Measurements from ENCODE around the gene CYP2D6. TPM values are rescaled to one million over a fixed set of nuclear protein-coding genes. Genes with fewer than 3 reads are reported as not detected.
A peak's percentile ranks its signal among the peaks of the same experiment; 100 is the strongest.

CYP2D6 gene
- total and polyA plus RNA-seq, 10 of the 15 experiments (the other 5 are each of a cell fraction or from before 2014, with no cell fraction given), result 0.08 to 1.4 (median 0.39) TPM

DNA sequence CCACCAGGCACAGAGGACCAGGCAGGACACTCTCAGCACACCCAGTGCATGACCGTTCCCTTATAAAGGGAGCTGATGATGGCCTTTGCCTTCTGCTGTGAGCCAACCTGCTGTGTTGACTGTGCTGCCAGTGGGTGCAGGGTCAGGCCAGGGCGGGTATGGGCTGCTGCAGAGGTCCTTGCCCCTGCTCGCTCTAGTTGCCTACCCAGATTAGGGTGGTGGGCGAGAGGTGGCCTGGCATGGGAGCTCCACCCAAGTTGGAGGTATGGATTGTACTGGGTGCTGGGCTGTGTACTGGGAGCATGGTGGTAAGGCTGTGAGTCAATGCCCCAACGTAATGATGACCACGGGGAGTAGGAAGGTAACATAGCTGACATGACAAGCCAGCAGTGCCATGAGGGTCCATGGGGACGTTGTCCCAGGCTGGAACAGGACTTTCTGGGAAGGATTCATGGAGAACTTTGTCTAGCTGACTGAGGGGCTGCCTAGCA lies 24.5 kb upstream of the CYP2D6 start:
- SMC1A ChIA-PET (ENCODE audit: uncharacterized antibody, unreplicated experiment), result interaction anchor here (1.0 kb wide), 1 partner anchor 64 kb away, joined by 4 read pairs; no protein-coding TSS in a partner anchor
- no peaks in the 10 kb centered on the region for H3K79me2 ChIP-seq (ENCODE audit: control insufficient read depth, insufficient read depth, low read length)
- H3K4me3 ChIP-seq, result no peak overlapping the region
- H2AFZ ChIP-seq (ENCODE audit: control insufficient read depth, low read depth, low read length), result no peak overlapping the region
- in situ Hi-C loops (cut with MboI) (no loop called here), intact Hi-C loops (cut with micrococcal nuclease; ENCODE audit: unreplicated experiment) (no loop called here)
- FAIRE-seq, result no peak
- WGBS (ENCODE audit: insufficient coverage, insufficient replicate concordance, low lambda C conversion rate, missing lambda C conversion rate), result 91% methylated on average over 7 of the region's 7 CpGs
- no peak overlapping the region for H3K9ac ChIP-seq (ENCODE audit: control insufficient read depth, insufficient read depth, low read length)
- peaks cover 2 to 7% of the 10 kb centered on the region in 2 experiments; a peak in 3 of 4 replicates for H3K36me3 ChIP-seq (ENCODE audit: control insufficient read depth in 2 of 2, insufficient read depth in 2 of 2, low read length in 1 of 2)
- CTCF ChIA-PET, result interaction anchor here (0.9 kb wide), 1 partner anchor 282 kb away, joined by 4 read pairs; no protein-coding TSS in a partner anchor
- DNase-seq (ENCODE audit: low read depth, low spot score), result no peak
- no peak overlapping the region for H3K4me2 ChIP-seq (ENCODE audit: control insufficient read depth, insufficient read depth)
- RAD21 ChIA-PET (ENCODE audit: unreplicated experiment), result no interaction called here
- POLR2A ChIA-PET, result no interaction called here
- BruUV-seq (replicated peaks), result no TSS peak
- no peak overlapping the region for H3K27ac ChIP-seq (ENCODE audit: control insufficient read depth, insufficient read depth)
- TF ChIP-seq, protein P1, sequence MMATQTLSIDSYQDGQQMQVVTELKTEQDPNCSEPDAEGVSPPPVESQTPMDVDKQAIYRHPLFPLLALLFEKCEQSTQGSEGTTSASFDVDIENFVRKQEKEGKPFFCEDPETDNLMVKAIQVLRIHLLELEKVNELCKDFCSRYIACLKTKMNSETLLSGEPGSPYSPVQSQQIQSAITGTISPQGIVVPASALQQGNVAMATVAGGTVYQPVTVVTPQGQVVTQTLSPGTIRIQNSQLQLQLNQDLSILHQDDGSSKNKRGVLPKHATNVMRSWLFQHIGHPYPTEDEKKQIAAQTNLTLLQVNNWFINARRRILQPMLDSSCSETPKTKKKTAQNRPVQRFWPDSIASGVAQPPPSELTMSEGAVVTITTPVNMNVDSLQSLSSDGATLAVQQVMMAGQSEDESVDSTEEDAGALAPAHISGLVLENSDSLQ (IDR thresholded peaks at IDR 0.05), result no peak
- 0 out of 2 replicates have a peak, but pooled peaks have one; percentile 5 for TF ChIP-seq POLR2A (IDR thresholded peaks at IDR 0.05; ENCODE audit: low read depth, low read length)
- no peaks in the 10 kb centered on the region for H3K4me1 ChIP-seq (ENCODE audit: control insufficient read depth, insufficient read depth, low read length)
- no peaks in the 10 kb centered on the region for H3K9me3 ChIP-seq (replicated peaks; ENCODE audit: control insufficient read depth, insufficient read depth, low read length)
- H4K20me1 ChIP-seq (ENCODE audit: control insufficient read depth, insufficient read depth), result no peaks in the 10 kb centered on the region
- no peak for ATAC-seq
- H3K27me3 ChIP-seq (replicated peaks in 1 of 2; ENCODE audit: control insufficient read depth in 2 of 2, insufficient read depth in 2 of 2, low read length in 1 of 2), result no peaks in the 10 kb centered on the region

DNA sequence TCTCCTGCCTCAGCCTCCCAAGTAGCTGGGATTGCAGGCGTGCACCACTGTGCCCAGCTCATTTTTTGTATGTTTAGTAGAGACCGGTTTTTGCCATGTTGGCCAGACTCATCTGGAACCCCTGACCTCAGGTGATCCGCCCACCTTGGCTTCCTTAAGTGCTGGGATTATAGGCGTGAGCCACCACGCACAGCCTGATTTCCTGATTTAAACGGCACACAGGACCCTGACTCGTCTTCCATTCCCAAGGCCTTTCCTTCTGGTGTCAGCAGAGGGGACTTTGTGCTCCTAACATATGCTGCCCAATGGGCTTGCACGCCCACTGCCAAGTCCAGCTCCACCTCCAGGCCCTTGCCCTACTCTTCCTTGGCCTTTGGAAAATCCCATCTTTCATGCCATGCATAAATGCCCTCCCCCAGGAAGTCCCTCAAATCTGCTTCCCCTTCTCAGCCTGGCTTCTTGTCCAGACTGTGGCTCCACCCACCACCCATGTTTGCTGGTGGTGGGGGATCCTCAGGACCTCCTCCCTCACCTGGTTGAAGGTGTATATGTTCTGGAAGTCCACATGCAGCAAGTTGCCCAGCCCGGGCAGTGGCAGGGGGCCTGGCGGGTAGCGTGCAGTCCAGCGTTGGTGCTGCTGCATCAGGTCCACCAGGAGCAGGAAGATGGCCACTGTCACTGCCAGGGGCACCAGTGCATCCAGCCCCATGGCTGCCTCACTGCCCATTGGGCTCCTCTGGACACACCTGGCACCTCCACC lies 23.9 kb upstream of the CYP2D6 start:
- no peaks in the 10 kb centered on the region for H4K20me1 ChIP-seq (ENCODE audit: control insufficient read depth, insufficient read depth)
- SMC1A ChIA-PET (ENCODE audit: uncharacterized antibody, unreplicated experiment), result interaction anchor here (1.0 kb wide), 1 partner anchor 63 kb away, joined by 4 read pairs; no protein-coding TSS in a partner anchor
- no peak overlapping the region for H3K4me2 ChIP-seq (ENCODE audit: control insufficient read depth, insufficient read depth)
- RAD21 ChIA-PET (ENCODE audit: unreplicated experiment), result no interaction called here
- BruUV-seq (replicated peaks), result no TSS peak
- H3K79me2 ChIP-seq (ENCODE audit: control insufficient read depth, insufficient read depth, low read length), result no peaks in the 10 kb centered on the region
- no peaks in the 10 kb centered on the region for H3K9me3 ChIP-seq (replicated peaks; ENCODE audit: control insufficient read depth, insufficient read depth, low read length)
- ATAC-seq (no peak), DNase-seq (ENCODE audit: low read depth, low spot score) (no peak), FAIRE-seq (no peak)
- H3K27me3 ChIP-seq (replicated peaks in 1 of 2; ENCODE audit: control insufficient read depth in 2 of 2, insufficient read depth in 2 of 2, low read length in 1 of 2), result no peaks in the 10 kb centered on the region
- H3K4me3 ChIP-seq, result no peak overlapping the region
- H3K36me3 ChIP-seq (ENCODE audit: control insufficient read depth in 2 of 2, insufficient read depth in 2 of 2, low read length in 1 of 2), result peaks cover 2 to 7% of the 10 kb centered on the region in 2 experiments; a peak in 3 of 4 replicates
- in situ Hi-C loops (cut with MboI), result no loop called here
- intact Hi-C loops (cut with micrococcal nuclease; ENCODE audit: unreplicated experiment), result no loop called here
- CTCF ChIA-PET, result no interaction called here
- H3K4me1 ChIP-seq (ENCODE audit: control insufficient read depth, insufficient read depth, low read length), result no peaks in the 10 kb centered on the region
- TF ChIP-seq POLR2A (IDR thresholded peaks at IDR 0.05; ENCODE audit: low read depth, low read length), result peak; percentile 42; the same call in 1 of the 2 replicates
- TF ChIP-seq CREM (IDR thresholded peaks at IDR 0.05; ENCODE audit: low read depth), result no peak
- TF ChIP-seq BRCA1 (IDR thresholded peaks at IDR 0.05; ENCODE audit: low read depth, low read length), result no peak
- 99% methylated on average over 12 of the region's 12 CpGs for WGBS (ENCODE audit: insufficient coverage, insufficient replicate concordance, low lambda C conversion rate, missing lambda C conversion rate)
- H3K9ac ChIP-seq (ENCODE audit: control insufficient read depth, insufficient read depth, low read length), result no peak overlapping the region
- H3K27ac ChIP-seq (ENCODE audit: control insufficient read depth, insufficient read depth), result no peak overlapping the region
- POLR2A ChIA-PET, result no interaction called here
- no peak overlapping the region for H2AFZ ChIP-seq (ENCODE audit: control insufficient read depth, low read depth, low read length)

Data from GM12878 (cell line).